Measurements from ENCODE around the gene EEF2.
"Not testable (repeated sequence)": the region's sequence is repeated elsewhere in the genome, so short reads cannot be mapped to it uniquely, and the experiment has no call there.

The EEF2 gene

DNA sequence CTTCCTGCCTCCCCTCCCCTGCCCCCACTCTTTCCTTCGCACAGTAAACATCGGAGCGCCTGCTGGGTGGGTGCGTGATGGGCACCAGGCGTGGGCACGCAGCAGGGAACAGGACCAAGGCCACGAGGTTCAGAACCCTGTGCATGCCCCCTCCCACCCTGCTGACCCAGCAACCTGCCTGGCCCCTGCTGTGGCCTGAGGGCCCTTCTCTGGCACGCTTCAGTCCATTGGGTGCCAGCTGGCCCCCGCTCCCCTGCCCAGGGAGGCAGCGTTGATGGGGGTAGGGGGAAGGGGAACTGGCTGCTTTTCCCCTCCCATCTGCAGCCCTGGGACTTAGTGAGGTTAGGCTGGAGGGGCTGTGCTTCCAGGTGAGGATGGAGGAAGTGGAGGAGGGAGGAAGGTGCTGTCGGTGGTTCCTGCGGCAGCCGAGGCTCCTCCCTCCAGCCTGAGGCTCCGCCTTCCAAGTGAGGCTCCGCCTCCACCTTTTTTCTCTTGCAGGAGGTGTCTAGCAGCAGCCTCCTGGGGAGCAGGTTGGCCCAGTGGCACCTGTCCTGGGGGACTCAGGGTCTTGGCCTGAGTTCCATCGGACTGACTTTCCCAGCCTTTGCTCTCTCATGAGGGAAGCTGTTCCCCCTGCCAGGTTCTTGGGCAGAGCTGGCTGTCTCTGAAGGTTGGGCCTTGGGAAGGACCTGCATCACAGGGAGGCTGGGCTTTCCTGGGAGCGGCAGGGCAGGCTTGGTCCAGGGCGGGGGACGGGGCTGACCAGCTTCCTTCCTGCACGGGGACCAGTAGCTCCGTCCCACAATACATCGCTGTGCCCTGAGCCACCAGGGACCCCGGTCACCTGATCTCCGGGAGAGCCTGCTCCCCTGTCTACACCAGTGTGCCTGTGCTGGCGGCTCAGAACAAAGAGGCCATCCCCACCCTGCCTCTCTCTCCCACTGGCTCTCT lies 29.6 kb upstream of the EEF2 start:
- no peak for FAIRE-seq

DNA sequence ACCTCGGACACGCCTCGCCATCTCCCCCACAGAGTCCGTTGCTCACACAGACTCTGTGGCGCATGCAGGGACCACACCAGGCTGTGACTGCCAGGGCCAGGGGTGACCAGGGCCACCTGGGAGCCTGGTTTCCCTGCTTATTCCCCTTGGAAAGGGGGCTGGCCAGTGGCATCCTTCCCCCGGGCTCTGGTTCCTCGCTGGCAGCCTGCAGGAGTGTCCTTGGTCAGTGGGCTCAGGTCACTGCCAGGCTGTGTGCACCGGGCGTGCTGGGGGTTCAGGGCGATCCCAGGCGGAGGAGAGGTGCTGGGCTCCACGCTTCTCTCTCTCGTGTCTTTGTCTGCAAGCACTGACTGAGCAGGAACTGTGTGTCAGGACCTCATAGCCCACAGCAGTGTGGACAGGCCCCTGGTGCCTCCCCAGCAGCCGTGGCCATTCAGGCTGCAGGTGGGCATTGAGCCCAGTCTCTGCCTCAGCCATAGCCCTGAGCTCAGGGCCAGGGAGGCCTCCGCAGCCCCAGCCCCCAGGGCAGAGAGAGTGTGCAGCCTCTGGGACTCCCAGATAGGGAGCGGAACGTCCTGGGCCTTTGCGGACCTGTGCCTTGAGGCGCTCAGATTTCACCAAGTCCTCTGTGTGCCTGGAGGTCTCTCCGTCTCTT lies 28.8 kb upstream of the EEF2 start:
- no peak for FAIRE-seq

DNA sequence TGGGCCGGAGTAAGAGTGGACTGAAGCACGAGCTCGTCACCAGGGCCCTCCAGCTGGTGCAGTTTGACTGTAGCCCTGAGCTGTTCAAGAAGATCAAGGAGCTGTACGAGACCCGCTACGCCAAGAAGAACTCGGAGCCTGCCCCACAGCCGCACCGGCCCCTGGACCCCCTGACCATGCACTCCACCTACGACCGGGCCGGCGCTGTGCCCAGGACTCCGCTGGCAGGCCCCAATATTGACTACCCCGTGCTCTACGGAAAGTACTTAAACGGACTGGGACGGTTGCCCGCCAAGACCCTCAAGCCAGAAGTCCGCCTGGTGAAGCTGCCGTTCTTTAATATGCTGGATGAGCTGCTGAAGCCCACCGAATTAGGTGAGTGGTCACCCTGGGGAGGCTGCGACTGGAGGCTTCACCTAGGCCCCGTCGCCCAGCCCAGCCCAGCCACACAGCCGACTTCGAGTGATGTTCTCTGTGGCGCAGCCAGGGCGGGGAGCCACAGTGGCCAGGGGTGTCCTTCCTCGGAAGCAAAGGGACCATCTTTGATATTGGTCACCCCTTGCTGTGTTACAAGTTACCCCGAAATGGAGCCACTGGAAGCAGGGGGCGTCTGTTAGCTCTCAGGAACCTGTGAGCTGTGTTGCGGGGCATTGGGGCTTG lies 27.8 kb upstream of the EEF2 start:
- FAIRE-seq: no peak

DNA sequence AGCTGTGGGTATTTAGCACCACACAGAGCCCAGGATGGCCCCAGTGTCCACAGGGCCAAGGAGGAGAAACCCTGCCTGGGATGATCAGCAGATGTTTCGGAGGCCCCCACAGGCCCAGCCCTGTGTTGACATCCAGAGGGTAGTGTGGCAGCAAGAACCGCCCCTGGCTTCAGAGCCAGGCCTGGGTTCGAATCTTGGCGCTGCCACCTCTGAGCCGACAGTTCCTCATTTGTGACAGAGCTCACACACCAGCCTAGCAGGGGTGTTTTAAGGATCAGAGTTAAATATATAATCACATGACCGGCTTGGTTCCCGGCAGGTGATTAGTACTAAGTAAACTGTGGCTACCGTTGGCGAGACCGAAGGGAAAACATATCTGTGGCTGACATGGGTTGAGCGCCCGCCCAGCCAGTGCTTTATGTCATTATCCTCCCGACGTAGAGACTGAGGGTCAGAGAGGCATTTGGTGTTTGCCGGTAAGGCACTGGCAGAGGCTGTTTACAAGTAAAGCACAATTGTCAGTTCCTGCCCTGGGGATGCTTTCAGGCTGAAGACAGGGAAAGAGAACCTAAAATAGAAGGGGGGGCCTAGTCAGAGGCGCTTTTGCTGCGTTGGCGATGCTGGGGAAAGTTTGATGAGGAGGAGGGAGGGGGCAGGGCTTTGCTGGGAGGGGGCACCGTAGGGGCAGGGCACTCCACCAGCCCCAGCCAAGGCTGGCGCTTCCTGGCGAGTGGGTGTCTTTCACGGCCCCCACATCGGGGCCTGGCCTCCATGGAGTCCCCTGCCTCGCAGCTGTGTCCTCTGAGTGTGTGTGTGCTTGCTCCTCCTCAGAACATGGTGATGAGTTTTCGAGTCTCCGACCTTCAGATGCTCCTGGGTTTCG lies 27.1 kb upstream of the EEF2 start:
- FAIRE-seq: no peak

DNA sequence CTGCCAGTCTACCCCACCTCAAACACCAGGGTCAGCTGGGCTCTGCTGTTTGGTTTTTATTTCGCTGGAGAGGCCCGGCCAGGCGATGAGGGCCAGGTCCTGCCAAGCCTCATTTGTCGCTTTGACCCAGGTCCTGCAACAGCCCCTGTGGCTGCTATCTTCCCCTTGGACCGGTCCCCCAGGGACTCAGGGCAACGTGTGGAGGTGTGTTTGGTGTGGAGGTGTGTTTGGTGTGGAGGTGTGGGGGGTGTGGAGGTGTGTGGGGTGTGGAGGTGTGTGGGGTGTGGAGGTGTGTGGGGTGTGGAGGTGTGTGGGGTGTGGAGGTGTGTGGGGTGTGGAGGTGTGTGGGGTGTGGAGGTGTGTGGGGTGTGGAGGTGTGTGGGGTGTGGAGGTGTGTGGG lies 26.2 kb upstream of the EEF2 start:
- FAIRE-seq: not testable (repeated sequence)

DNA sequence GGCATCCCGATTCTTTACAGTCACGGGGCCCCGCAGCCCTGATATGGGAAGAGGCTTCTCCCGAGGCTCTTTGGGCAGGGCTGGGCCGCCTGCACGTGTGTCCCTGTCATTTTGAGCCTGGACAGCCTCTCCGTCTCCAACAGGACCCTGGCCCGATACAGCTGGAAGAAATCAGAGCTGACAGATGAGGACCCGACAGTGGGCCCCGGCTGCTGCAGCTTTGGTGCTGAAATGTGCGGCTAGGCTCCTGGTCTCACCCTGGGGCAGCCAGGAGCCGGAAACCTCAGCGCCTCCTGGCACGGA lies 25.5 kb upstream of the EEF2 start:
- no peak for FAIRE-seq

DNA sequence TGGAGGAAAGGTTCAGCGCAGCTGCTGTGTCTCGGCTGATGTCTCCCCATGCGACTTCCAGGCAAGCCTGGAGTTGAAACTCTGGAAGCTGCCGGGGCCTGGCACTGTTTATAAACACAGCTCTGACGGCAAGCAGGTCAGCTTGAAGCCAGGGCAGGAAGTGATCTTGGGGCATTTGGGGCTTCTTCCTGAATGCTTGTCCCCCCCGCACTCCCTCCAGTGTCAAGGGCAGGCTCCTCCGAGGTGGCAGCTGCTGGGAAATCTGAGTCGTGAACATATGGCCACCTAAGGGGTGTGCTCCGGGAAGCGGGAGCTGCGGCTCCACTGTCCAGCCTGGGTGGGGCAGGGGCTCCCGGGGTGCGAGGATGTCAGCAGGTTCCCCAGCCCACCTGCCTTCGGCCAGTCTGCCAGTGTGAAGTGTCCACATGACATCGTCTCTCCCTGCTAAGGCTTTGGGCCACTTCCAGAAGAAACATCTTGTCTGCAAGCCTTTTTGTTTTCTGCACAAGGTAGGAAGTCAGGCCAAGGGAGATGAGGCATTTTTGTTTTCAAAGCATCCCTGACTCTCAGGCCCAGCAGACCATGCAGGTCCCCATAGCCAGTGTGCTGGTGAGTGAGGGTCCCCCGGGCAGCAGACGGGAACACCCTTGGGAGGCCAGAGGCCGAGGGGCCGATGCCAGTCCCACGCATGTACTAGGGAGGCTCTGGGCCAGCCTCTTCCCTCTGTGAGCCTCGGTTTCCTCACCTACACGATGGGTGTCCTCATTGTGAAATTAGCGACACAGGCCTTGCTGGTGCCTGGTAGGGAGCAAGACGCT lies 24.9 kb upstream of the EEF2 start:
- no peak for FAIRE-seq

DNA sequence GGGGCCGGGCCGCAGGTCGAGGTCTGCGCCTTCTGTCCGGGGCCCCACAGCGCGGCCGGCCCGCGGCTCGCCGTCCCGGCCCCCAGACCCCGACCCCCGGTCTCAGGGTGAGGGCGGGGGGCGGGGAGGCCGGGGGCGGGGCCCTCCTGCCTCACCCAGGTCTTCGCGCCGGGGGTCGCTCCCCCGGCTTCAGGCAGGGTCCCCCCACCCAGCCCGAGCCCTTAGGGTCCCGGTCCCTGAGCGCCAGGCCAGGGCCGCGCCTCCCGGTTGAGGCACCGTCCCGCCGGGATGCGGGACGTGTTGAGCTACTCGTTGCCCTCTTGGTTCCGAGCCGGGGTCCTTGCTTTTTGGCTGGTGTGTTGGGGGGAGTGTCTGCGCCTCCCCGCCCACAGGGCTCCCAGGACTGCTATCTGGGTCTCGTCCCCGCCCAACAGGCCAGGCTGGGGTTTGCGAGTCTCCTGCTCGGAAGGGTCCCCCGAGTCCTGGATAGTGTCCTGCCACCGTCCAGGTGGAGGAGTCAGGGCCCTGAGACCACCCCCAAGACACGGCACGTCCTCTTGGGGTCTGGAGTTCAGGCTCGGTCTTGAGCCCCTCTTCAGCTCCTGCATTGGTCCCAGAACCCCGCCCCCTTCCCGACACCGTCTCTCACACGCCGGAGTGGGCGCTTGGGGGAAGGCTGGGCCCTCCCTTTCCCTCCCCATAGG lies 22.7 kb upstream of the EEF2 start:
- no peak for FAIRE-seq

DNA sequence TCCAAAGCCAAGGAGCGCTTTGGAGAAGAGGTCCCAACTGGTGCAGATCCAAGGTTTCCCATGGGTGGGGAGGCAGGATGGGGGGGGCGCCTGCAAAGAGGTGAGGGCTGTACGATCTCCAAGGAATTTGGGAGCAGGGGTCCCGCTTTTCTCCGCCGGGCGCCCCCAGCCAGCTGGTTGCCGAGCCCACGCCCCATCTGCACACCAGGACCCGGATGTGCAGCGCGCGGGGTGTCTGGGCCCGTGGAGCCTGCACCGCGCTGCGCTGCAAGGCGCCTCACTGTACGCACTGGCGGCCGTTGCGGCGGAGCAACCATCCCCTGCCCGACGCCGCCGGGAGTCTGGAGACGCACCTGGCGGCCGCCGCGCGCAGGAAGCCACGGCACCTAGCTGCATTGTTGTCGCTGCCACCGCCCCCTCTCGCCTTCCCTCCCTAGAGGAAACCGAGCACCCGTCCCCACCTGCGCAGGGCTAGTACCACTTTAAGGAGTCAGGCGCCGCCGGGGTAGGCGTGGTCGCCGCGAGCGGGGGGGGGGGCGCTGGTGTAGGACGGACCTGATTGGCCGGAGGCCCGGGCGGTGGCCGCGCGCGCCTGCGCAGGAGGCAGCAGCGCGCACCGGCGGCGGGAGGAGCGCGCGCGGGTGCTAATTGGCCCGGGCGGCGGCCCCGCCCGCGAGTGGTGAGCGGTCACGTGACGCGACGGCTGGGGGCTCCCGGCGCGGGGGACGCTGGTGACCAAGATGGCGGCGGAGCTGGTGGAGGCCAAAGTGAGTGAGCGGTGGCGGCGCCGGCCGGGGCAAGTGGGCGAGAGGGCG lies 22.0 kb upstream of the EEF2 start, which contains the start of gene PIAS4:
PIAS4 (plus strand) TSS at position 716 of the 815 bp plus-strand sequence; CDS start at position 741, 25 bp downstream.
- no peak for FAIRE-seq

DNA sequence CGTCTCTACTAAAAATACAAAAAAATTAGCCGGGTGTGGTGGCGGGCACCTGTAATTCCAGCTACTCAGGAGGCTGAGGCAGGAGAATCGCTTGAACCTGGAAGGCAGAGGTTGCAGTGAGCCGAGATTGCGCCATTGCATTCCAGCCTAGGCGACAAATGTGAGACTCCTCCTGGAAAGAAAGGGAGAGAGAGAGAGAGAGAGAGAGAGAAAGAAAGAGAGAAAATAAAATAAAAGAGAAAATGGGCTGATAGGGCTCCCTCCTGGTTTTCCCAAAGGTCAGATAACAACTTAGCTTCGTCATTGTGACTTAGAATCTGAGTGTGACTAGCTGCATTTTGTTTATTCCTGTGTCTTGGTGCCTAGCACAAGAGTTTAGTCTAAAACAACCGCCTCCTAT lies 20.2 kb upstream of the EEF2 start:
- FAIRE-seq: not testable (repeated sequence)

DNA sequence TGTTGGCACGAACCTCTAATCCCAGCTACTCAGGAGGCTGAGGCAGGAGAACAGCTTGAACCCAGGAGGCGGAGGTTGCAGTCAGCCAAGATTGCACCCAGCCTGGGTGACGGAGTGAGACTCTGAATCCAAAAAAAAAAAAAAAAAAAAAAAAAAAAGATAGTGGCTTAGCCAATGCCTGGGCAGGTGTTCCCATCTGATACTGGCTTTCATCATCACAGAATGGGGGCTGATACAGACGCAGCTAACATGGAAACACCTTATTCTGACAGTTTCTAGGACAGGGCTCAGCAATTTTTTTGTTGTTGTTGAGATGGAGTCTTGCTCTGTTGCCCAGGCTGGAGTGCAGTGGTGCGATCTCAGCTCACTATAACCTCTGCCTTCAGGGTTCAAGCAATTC lies 15.5 kb upstream of the EEF2 start:
- not testable (repeated sequence) for FAIRE-seq

DNA sequence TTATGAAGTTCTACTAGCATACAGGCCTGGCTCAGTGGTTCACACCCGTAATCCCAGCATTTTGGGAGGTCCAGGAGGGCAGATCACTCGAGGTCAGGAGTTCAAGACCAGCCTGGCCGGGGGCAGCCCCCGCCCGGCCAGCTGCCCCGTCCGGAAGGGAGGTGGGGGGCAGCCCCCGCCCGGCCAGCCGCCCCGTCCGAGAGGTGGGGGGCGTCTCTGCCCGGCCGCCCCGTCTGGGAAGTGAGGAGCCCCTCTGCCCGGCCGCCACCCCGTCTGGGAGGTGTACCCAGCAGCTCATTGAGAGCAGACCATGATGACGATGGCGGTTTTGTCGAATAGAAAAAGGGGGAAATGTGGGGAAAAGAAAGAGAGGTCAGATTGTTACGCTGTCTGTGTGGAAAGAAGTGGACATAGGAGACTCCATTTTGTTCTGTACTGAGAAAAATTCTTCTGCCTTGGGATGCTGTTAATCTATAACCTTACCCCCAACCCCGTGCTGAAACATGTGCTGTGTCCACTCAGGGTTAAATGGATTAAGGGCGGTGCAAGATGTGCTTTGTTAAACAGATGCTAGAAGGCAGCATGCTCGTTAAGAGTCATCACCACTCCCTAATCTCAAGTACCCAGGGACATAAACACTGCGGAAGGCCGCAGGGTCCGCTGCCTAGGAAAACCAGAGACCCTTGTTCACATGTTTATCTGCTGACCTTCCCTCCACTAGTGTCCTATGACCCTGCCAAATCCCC lies 13.6 kb upstream of the EEF2 start:
- FAIRE-seq: not testable (repeated sequence)

DNA sequence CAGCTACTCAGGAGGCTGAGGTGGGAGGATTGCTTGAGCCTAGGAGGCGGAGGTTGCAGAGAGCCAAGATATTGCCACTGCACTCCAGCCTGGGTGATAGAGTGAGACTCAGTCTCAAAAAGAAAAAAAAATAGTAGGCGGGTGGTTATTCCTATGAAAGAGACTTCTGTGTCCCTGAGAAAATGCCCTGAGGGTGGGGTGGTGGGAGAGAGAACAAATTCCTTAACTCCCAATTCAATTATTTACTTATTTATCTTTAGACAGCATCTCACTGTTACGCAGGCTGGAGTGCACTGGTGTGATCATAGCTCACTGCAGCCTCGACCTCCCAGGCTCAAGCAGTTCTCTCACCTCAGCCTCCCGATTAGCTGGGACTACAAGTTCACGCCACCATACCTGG lies 10.3 kb upstream of the EEF2 start:
- FAIRE-seq: no peak

DNA sequence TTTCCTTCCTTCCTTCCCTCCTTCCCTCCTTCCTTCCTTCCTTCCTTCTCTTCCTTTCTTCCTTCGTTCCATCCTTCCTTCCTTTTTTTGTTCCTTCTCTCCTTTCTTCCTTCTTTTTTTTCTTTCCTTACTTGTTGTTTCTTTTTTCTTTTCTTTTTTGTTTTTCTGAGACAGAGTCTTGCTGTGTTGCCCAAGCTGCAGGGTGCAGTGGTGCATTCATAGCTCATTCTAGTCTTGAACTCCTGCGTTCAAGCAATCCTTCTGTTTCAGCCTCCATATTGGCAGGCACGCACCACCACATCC lies 5.5 kb upstream of the EEF2 start:
- FAIRE-seq: no peak

DNA sequence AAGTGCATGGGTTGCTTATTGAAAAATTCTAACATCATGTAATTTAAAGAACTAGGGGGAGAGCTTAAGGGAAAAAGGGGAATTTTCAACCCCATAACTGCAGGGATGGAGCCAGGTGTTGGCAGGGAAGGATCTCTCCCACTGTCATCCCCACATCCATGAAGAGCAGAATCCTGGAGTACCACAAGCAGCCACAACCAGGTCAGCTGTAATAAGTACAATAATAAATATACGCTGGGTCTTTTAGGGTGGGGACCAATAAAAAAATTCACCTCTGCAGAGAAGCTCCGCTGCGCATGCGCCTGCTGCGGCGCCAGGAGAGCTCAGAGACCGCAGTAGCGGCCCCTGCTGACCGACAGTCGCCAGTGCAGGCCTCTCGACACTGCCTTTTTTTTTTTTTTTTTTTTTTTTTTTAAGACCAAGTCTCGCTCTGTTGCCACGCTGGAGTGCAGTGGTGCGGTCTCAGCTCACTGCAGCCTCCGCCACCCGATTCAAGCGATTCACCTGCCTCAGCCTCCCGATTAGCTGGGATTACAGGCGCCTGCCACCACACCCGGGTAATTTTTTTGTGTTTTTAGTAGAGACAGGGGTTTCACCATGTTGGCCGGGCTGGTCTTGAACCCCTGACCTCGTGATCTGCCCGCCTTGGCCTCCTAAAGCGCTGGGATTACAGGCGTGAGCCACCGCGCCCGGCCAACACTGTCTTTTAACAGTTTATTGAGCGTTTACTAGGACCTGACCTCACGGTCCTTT lies 2.5 kb upstream of the EEF2 start:
- peak; percentile 53 for FAIRE-seq

DNA sequence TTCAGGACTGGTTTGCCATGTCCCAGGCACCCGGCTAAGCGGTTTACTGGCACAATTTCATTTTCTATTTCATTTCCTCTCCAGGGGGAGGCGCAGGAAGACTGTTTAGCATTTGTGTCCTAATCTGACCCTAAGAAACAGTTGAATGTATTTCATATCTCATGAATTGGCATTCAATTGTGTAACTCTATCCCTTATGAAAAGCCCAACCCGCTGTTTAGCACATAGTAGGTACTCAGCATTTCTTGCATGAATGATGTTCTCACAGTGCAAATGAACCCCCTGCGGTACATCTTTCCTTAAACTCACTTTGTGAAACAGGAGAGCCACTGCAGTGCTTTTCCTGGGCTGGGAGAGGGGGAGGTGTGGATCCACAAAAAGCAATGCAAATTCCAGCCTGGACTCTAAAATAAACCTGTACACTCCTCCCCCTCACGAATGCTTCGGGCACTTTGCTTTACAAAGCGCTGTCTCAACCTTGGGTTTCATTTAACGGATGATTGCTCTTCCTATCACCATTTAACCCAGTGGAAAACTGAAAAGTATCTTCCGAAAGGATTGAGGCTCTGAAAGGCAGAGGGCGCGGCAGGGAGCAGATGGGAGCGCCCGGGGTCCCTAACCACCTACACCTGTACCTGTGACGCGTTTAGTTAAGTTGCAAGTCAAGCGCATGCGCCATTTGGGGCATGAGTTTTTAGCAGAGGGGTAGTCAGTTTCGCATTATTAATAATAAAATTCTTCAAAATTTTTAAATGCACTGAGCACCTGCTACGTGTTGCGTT lies 1.2 kb upstream of the EEF2 start:
- FAIRE-seq: peak; percentile 90

DNA sequence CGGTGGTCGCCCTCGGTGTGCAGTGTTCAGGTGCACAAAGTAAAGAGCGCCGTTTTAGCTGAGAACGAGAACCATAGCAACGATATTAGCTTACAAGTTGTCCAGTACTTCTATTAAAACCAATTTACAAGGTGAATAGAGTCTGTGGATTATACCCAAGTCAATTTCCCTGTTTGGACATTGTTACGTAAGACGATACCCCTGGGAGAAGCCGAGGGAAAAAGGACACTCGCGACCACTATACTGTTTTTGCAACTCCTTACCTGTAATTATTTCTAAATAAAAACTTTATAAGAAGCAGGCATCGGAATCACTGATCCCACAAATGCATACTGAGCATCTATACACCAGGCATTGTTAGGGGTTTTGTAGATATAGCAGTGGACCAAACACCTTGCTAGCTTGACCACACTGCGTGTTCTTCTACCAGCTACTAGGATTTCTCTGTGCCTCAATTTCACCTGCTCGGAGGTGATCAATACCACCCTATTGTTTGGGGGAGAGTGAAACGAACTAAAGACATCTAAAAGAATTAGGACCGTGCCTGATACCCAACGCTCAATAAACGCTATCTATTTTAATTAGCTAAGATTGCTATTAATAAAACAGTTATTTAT lies 488 bp upstream of the EEF2 start:
- no peak for FAIRE-seq

DNA sequence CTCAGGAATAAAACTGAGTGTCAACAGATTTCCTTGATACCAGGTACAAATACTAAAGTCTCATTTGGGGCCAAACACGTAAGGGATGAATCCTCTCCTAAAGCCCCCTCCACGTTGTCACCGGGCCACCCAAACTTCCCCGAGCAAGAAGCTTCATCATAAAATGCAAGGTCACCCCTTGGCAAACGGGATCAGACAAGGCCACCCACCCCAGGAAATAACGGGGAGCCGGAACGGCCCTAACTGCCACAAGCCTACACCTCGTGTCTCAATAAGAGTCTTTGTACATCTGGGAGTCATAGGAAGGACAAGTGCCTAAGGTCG lies 717 bp downstream of the EEF2 start:
- FAIRE-seq: no peak

Measured in G401.6 (cell line).